ENCODE measurements around the gene CDH23.

GRCh38 chr10:71438761-71439160 is 42.0 kb downstream of the CDH23 start:
- no peak for TF ChIP-seq FOXA1 (IDR thresholded peaks at IDR 0.05)
- no peak for TF ChIP-seq ARNT (IDR thresholded peaks at IDR 0.05)

Data from HEK293T (cell line).